Stimulated activated effector memory CD8-positive, alpha-beta T cell treated with anti-CD3 and anti-CD28 coated beads, Interleukin-12 subunit alpha, Interleukin-12 subunit beta, amount 100 ng/mL, for 72 hours (primary cell): Measurements from ENCODE around the gene WSB2.

Source experiments
- ATAC-seq: fragments of 150-1000 bp; cut with Tn5 transposase; 2 replicates; pipeline ENCODE4 v1.10.0; 2021
- DNase-seq, 2 donors: peaks; one replicate each; pipeline ENCODE4 v3.0.0; 2021 to 2022; ENCODE audit warnings: low spot score in 2 of 2
- H3K27ac Mint-ChIP-seq: one replicate; pipeline ENCODE4 v1.8.0; 2022; ENCODE audit warnings: mild to moderate bottlenecking, mixed read lengths
- H3K36me3 Mint-ChIP-seq: one replicate; pipeline ENCODE4 v1.8.0; 2022; ENCODE audit warnings: mild to moderate bottlenecking, mixed read lengths
- H3K4me1 Mint-ChIP-seq: one replicate; pipeline ENCODE4 v1.8.0; 2022; ENCODE audit warnings: mixed read lengths
- H3K4me3 Mint-ChIP-seq: one replicate; pipeline ENCODE4 v1.8.0; 2022; ENCODE audit warnings: mild to moderate bottlenecking, mixed read lengths
- H3K9me3 Mint-ChIP-seq: one replicate; pipeline ENCODE4 v1.8.0; 2022; ENCODE audit warnings: mixed read lengths

WSB2 gene

DNA sequence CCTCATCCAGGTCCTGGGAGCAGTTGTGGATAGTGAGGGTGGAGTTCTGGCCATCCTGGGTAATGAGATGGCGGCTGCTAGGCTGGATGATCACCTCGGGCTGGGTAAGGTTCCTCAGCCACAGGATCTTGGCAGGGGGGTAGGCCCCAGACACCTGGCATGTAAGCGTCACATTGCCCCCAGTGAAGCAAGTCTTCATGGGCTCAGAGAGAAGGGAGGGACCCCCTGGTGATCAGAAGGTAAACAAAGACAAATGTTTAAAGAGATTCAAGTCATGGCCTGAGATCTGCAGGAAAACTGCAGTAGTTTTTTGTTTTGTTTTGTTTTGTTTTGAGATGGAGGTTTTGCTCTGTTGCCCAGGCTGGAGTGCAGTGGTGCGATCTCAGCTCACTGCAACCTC, 12.8 kb upstream of the WSB2 start:
- Mint-ChIP-seq H3K9me3 (no peaks in the 10 kb centered on the region), H3K27ac (no peak overlapping the region), H3K36me3 (no peaks in the 10 kb centered on the region), H3K4me3 (no peak overlapping the region), H3K4me1 (no peaks in the 10 kb centered on the region)
- ATAC-seq (no peak), DNase-seq (no peak)

GRCh38 chr12:118070650-118071049, 9.7 kb upstream of the WSB2 start:
- DNase-seq, result no peak
- H3K4me3 Mint-ChIP-seq, result no peak overlapping the region
- no peak for ATAC-seq
- H3K4me1 Mint-ChIP-seq, result peaks cover 3% of the 10 kb centered on the region
- no peak overlapping the region for H3K27ac Mint-ChIP-seq
- H3K36me3 Mint-ChIP-seq, result no peaks in the 10 kb centered on the region
- H3K9me3 Mint-ChIP-seq, result no peaks in the 10 kb centered on the region

- DNase-seq, result no peak
- Mint-ChIP-seq H3K9me3 (no peaks in the 10 kb centered on the region), H3K27ac (no peak overlapping the region), H3K4me1 (peaks cover 20% of the 10 kb centered on the region), H3K4me3 (no peak overlapping the region), H3K36me3 (no peaks in the 10 kb centered on the region)
- ATAC-seq, result peak; percentile 59
These were observed 7.5 kb upstream of the WSB2 start for GRCh38 chr12:118068445-118068844.

- Mint-ChIP-seq H3K4me3 (no peak overlapping the region), H3K9me3 (no peaks in the 10 kb centered on the region), H3K4me1 (peaks cover 33% of the 10 kb centered on the region), H3K27ac (no peak overlapping the region), H3K36me3 (peaks cover 20% of the 10 kb centered on the region)
- ATAC-seq (no peak), DNase-seq (no peak)
These were observed 4.4 kb upstream of the WSB2 start for GRCh38 chr12:118065380-118065779.

GRCh38 chr12:118064608-118065007, 3.6 kb upstream of the WSB2 start:
- Mint-ChIP-seq H3K4me3 (peak overlapping the region; percentile 35), H3K36me3 (peaks cover 28% of the 10 kb centered on the region), H3K9me3 (no peaks in the 10 kb centered on the region), H3K27ac (peak overlapping the region; percentile 45), H3K4me1 (peaks cover 33% of the 10 kb centered on the region)
- DNase-seq (peak in 1 of 2 donors; percentile 56), ATAC-seq (peak; percentile 49)

- peak overlapping the region; percentile 35 for H3K4me3 Mint-ChIP-seq
- H3K9me3 Mint-ChIP-seq, result no peaks in the 10 kb centered on the region
- peak overlapping the region; percentile 17 for H3K27ac Mint-ChIP-seq
- no peak for ATAC-seq
- DNase-seq, result no peak
- H3K36me3 Mint-ChIP-seq, result peaks cover 36% of the 10 kb centered on the region
- H3K4me1 Mint-ChIP-seq, result peaks cover 41% of the 10 kb centered on the region
These were observed 2.8 kb upstream of the WSB2 start for GRCh38 chr12:118063576-118064391.

DNA sequence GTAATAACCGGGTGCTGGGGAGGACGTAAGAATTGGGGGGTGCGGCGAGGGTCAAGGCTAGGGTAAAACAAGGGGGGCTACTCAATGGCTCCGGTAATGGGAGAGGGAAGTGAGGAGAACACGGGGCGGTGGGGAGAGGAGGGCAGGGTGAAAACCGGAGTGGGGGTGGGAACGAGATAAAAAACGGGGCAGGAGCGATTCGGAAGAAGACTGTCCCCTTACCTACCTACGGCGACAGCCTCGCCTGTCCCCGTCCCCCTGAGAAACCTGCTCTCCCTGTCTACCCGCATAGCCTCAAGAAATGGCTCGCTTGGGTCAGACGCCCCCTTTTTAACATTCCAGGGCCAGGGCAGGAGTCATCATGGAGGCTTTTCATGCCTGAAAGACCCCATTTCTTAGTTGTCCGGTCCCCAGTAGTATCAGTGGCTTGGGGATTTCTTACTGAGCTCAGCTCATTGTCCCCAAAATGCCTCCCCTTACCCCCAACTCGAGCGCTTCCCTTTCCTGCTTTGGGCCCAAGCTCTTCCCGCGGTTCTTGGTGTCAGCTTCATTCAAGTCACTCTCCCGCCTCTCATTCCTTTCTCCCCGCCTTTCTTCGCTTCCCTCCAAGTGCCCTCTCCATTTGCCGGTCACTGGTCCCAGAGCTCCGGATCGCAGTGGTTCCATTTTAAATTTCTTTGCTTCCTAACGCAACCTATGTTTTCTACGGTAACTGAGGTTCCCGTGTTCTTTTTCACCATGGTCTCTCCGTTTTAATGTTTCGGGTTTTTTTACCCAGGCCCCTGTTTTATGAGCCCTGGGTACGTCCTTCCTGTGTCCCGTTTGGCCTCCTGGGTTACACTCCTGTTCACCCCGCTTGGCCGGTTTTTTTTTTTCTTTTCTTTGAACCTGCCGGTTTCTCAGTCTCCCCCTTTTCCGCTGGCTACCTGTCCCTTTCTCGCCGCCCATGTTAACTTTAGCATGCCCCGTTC, 1.2 kb upstream of the WSB2 start:
- Mint-ChIP-seq H3K9me3 (no peaks in the 10 kb centered on the region), H3K36me3 (peaks cover 45% of the 10 kb centered on the region), H3K4me1 (peaks cover 49% of the 10 kb centered on the region), H3K27ac (peak overlapping the region; percentile 99), H3K4me3 (peak overlapping the region; percentile 99)
- DNase-seq, result peak in 1 of 2 donors; percentile 64
- no peak for ATAC-seq

DNA sequence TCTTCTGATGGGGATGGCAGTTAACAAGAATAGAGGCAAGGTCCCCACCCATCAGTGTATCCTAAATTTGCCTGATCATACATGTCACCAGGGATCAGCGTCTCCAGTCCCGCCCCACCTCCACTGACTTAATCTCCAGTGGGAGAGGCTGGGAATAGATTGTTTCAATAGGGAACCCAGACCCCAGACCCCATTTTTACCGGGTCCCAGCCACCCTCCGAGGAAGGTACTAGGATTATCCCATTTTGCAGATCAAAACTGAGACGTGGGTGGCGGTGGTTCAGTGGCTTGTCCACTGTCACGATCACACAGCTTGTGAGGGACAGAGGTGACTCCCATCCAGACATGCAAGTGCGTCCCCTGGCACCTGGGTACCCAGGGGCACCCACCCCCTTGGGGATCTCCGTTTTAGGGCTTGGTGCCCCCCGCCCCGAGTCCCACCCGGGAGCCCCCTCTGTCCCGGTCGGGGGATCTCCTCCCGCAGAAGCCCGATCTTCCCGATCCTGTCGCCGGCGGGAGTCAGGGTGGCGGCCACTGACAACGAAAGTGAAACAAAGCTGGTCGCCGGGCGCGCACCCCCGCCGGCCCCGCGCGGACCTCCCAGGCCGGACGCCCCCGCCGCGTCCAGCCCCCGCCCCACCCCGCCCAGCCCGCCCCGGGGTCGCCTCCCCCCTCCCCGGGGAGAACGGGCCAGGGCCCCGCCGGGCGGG, 523 bp downstream of the WSB2 start:
- H3K36me3 Mint-ChIP-seq, result peaks cover 52% of the 10 kb centered on the region
- H3K4me1 Mint-ChIP-seq, result peaks cover 53% of the 10 kb centered on the region
- peak overlapping the region; percentile 99 for H3K4me3 Mint-ChIP-seq
- H3K9me3 Mint-ChIP-seq, result no peaks in the 10 kb centered on the region
- H3K27ac Mint-ChIP-seq, result peak overlapping the region; percentile 99
- peak in 1 of 2 donors; percentile 78 for DNase-seq
- ATAC-seq, result peak; percentile 59

DNA sequence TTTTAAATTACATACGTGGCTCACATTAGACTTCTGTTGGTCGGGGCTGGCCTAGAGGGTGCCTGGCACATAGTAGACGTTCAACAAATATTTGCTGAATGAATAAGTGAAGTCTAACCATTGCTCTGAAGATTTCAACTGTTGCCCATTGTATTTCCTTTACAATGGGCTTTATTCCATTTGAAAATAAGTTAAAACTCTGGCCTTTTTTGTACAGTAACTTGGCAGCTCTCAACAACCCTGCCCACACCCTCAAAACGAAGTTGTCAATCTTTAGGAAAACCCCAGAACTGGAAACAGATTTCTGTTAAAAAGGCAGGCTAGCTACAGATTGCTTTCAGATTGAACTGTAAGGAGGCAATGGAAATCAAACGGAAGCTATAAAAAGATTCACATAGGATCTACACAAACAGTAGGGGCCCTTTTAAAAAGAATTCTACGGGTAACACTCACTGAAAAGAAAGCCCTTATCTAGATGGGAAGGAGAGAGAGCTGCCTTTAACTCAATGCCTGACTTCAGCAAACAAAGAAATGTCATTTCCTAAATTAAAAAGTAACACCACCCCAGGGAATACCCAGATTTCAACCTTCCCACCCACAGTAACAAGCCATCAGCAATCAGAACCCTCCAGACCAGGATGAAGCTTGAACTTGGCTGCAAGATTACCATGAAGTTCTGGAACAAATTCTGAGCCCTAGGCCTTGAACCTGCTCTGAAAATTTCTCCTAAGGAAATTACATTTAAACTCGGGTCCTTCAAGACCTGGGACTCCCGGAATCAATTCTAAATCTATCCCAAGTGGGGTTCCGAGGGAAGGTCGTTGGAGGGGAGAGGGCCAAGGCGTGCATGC, 1.4 kb downstream of the WSB2 start:
- Mint-ChIP-seq H3K4me1 (peaks cover 44% of the 10 kb centered on the region), H3K36me3 (peaks cover 52% of the 10 kb centered on the region), H3K9me3 (no peaks in the 10 kb centered on the region), H3K4me3 (peak overlapping the region; percentile 99), H3K27ac (peak overlapping the region; percentile 99)
- DNase-seq (no peak), ATAC-seq (no peak)

- Mint-ChIP-seq H3K4me1 (peaks cover 37% of the 10 kb centered on the region), H3K27ac (peak overlapping the region; percentile 99), H3K4me3 (peak overlapping the region; percentile 99), H3K9me3 (no peaks in the 10 kb centered on the region), H3K36me3 (peaks cover 57% of the 10 kb centered on the region)
- no peak for ATAC-seq
- no peak for DNase-seq
These were observed 2.1 kb downstream of the WSB2 start for GRCh38 chr12:118058881-118059280.

- DNase-seq (no peak), ATAC-seq (no peak)
- peaks cover 62% of the 10 kb centered on the region for H3K36me3 Mint-ChIP-seq
- H3K27ac Mint-ChIP-seq, result peak overlapping the region; percentile 99
- H3K4me1 Mint-ChIP-seq, result peaks cover 42% of the 10 kb centered on the region
- peak overlapping the region; percentile 99 for H3K4me3 Mint-ChIP-seq
- H3K9me3 Mint-ChIP-seq, result no peaks in the 10 kb centered on the region
These were observed 2.8 kb downstream of the WSB2 start for GRCh38 chr12:118058227-118058626.

DNA sequence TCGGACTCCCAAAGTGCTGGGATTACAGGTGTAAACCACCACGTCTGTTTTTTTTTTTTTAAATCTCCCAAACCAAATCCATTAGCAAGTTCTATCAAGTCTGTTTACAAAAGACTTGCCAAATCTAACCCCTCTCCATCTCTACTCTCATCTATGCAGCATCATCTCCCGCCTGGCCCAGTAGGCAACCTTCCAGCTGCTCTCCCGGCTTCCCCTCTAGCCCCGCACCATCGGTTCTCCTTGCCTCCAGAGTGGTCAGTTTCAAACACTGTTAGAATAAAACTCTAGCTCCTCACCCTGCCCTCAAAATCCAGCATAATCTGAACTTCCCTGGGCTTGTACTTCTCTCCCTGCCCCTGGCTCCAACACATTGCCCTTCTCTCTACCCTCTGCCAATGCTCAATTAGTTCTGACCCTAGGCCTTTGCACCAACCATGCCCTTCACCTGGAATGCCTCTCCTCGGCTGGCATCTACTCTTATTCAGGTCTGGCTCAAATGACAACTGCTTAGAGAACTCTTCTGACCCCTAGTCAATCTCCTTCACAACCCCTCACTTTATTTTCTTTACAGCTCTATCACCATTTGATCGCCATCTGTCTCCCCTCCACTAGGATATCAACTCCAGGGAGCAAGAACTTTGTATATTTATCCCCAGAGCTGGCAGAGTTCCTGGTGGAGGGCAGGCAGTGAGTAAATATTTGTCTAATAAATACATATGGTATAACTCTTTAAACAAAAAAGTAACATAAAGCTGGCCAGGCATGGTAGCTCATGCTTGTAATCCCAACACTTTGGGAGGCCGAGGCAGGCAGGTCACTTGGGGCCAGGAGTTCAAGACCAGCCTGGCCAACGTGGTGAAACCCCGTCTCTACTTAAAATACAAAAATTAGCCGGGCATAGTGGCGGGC, 4.9 kb downstream of the WSB2 start:
- Mint-ChIP-seq H3K4me1 (peaks cover 50% of the 10 kb centered on the region), H3K4me3 (no peak overlapping the region), H3K9me3 (no peaks in the 10 kb centered on the region), H3K36me3 (peaks cover 65% of the 10 kb centered on the region), H3K27ac (no peak overlapping the region)
- ATAC-seq (no peak), DNase-seq (no peak)

GRCh38 chr12:118055144-118055557, 5.8 kb downstream of the WSB2 start:
- Mint-ChIP-seq H3K27ac (no peak overlapping the region), H3K4me3 (no peak overlapping the region), H3K9me3 (no peaks in the 10 kb centered on the region), H3K36me3 (peaks cover 71% of the 10 kb centered on the region), H3K4me1 (peaks cover 55% of the 10 kb centered on the region)
- DNase-seq, result peak; percentile 52 to 83
- peak; percentile 72 for ATAC-seq
